SK-N-SH (cell line): ENCODE results near the gene CLDN14. TPM values are rescaled to one million over a fixed set of nuclear protein-coding genes. Genes with fewer than 3 reads are reported as not detected.

Experiments used
- CTCF ChIA-PET: fragments of 300-600, 350-600 bp; formaldehyde crosslinking; extraction: SDS; loops from one replicate; lab custom pipeline; 2021; lab: Yijun Ruan, JAX
- POLR2A ChIA-PET: fragments of 350-600 bp; sonication (Branson Sonifier 250); formaldehyde crosslinking; extraction: SDS; loops from one replicate; lab custom pipeline; 2020; ENCODE audit warnings: antibody characterized with exemption, inconsistent platforms; lab: Yijun Ruan, JAX
- DNase-seq: peaks from one replicate; pipeline ENCODE4 v3.0.0; 2012
- H2AFZ ChIP-seq: fragments of 200-600 bp; sonication (generic); 2 replicates; pipeline ENCODE4 v1.8.1; 2016; ENCODE audit warnings: antibody characterized with exemption, mild to moderate bottlenecking, low read depth
- H3F3A ChIP-seq: fragments of 200-600 bp; sonication (generic); replicated peaks from 2 replicates; pipeline ENCODE3; 2016; ENCODE audit warnings: antibody characterized with exemption, mild to moderate bottlenecking; ENCODE audit not compliant: insufficient read depth
- H3K27ac ChIP-seq, 2 experiments: fragments of 200-500 bp in 1 of 2; fragments of 200-600 bp in 1 of 2; sonication (Bioruptor generic) in 1 of 2; sonication (generic), shearing (Covaris generic) in 1 of 2; 2 replicates each; pipeline versions ENCODE4 v1.5.1 to v1.6.1; 2014 to 2016; ENCODE audit warnings: low read depth in 2 of 2, inconsistent platforms in 1 of 2, low read length in 1 of 2, mild to moderate bottlenecking in 1 of 2, mixed read lengths in 1 of 2
- H3K27me3 ChIP-seq: fragments of 200-600 bp; sonication (generic), shearing (Covaris generic); 2 replicates; pipeline ENCODE4 v1.6.1; 2016; ENCODE audit warnings: mixed run types; ENCODE audit not compliant: insufficient read depth
- H3K36me3 ChIP-seq, 2 experiments: fragments of 200-500 bp in 1 of 2; fragments of 200-600 bp in 1 of 2; sonication (Bioruptor generic) in 1 of 2; sonication (generic) in 1 of 2; replicated peaks in 1 of 2; 2 replicates each; pipeline versions ENCODE3 to v1.5.1; 2014 to 2016; ENCODE audit warnings: low read length in 1 of 2, mild to moderate bottlenecking in 1 of 2; ENCODE audit not compliant: insufficient read depth in 2 of 2, control insufficient read depth in 1 of 2
- H3K4me1 ChIP-seq, 2 experiments: fragments of 200-500 bp in 1 of 2; fragments of 200-600 bp in 1 of 2; sonication (Bioruptor generic) in 1 of 2; sonication (generic), shearing (Covaris generic) in 1 of 2; 2 replicates each; pipeline versions ENCODE4 v1.5.1 to v1.6.1; 2014 to 2016; ENCODE audit warnings: low read depth in 1 of 2, low read length in 1 of 2, mixed run types in 1 of 2; ENCODE audit not compliant: insufficient read depth in 2 of 2, control insufficient read depth in 1 of 2
- H3K4me2 ChIP-seq: fragments of 200-600 bp; sonication (generic), shearing (Covaris generic); 2 replicates; pipeline ENCODE4 v1.6.1; 2017; ENCODE audit warnings: mixed run types
- H3K4me3 ChIP-seq, 2 experiments: fragments of 200-500 bp in 1 of 2; fragments of 200-600 bp in 1 of 2; sonication (Bioruptor generic) in 1 of 2; sonication (generic), shearing (Covaris generic) in 1 of 2; 2 replicates each; pipeline versions ENCODE4 v1.5.1 to v1.8.1; 2014 to 2016; ENCODE audit warnings: low read depth in 2 of 2, inconsistent platforms in 1 of 2, low read length in 1 of 2, mild to moderate bottlenecking in 1 of 2, mixed read lengths in 1 of 2, moderate library complexity in 1 of 2
- H3K79me2 ChIP-seq: fragments of 200-600 bp; sonication (generic); 2 replicates; pipeline ENCODE4 v1.8.1; 2017; ENCODE audit warnings: mild to moderate bottlenecking; ENCODE audit not compliant: insufficient read depth
- H3K9ac ChIP-seq: fragments of 200-600 bp; sonication (generic); 2 replicates; pipeline ENCODE4 v1.6.1; 2017; ENCODE audit warnings: mixed run types
- H3K9me2 ChIP-seq: fragments of 200-600 bp; sonication (generic); 2 replicates; pipeline ENCODE4 v1.6.1; 2017; ENCODE audit warnings: mixed run types
- H3K9me3 ChIP-seq: fragments of 200-600 bp; sonication (generic); 2 replicates; pipeline ENCODE4 v1.6.1; 2017; ENCODE audit warnings: mixed run types, mild to moderate bottlenecking, moderate library complexity
- H4K20me1 ChIP-seq: fragments of 200-600 bp; sonication (generic); 2 replicates; pipeline ENCODE4 v1.6.1; 2017; ENCODE audit warnings: mild to moderate bottlenecking, mixed run types; ENCODE audit not compliant: insufficient read depth
- EP300 ChIP-seq, 2 experiments: IDR thresholded peaks; 2 replicates each; pipeline versions ENCODE4 v1.4.0 to v1.6.1; 2012; ENCODE audit warnings: borderline replicate concordance in 1 of 2, low read depth in 1 of 2, low read length in 1 of 2
- GATA2 ChIP-seq: sonication (generic); formaldehyde crosslinking; IDR thresholded peaks from 2 replicates; pipeline ENCODE4 v1.5.0; 2020; ENCODE audit warnings: mild to moderate bottlenecking, missing genetic modification reagents
- NRF1 ChIP-seq: IDR thresholded peaks from 2 replicates; pipeline ENCODE4 v1.6.1; 2012; ENCODE audit warnings: low read depth, mild to moderate bottlenecking, low read length
- RAD21 ChIP-seq: IDR thresholded peaks from 2 replicates; pipeline ENCODE4 v1.6.1; 2012; ENCODE audit warnings: mild to moderate bottlenecking, low read length
- RFX5 ChIP-seq: IDR thresholded peaks from 2 replicates; pipeline ENCODE4 v1.6.1; 2012; ENCODE audit warnings: mild to moderate bottlenecking, improper control_type of control experiment, low read length
- WGBS: methylation state at CpG from one replicate; pipeline ENCODE4 v1.1.6; 2017; ENCODE audit warnings: low lambda C conversion rate; 5-methylcytosine and 5-hydroxymethylcytosine counted together
- polyA plus RNA-seq, 3 experiments: library from polyadenylated mRNA; depleted of rRNA; stranded (reverse); fragments of >200 nt; gene quantifications; 2 replicates each; pipeline ENCODE4 v1.2.3, GENCODE V29; 2012
- TF ChIP-seq, protein P1 (sequence below): IDR thresholded peaks from 2 replicates; pipeline ENCODE4 v1.4.0; 2012; ENCODE audit warnings: low read depth
- TF ChIP-seq, protein P2 (sequence below): fragments of 150-350 bp; IDR thresholded peaks from 2 replicates; pipeline ENCODE4 v1.6.1; 2016; ENCODE audit warnings: mild to moderate bottlenecking, low read depth, low read length
- TF ChIP-seq, protein P3 (sequence below): IDR thresholded peaks from 2 replicates; pipeline ENCODE4 v1.4.0; 2012; ENCODE audit warnings: low read depth, borderline replicate concordance

CLDN14 gene
- polyA plus RNA-seq, 1 of the 3 experiments (the other 2 are of a cell fraction), result not detected

DNA sequence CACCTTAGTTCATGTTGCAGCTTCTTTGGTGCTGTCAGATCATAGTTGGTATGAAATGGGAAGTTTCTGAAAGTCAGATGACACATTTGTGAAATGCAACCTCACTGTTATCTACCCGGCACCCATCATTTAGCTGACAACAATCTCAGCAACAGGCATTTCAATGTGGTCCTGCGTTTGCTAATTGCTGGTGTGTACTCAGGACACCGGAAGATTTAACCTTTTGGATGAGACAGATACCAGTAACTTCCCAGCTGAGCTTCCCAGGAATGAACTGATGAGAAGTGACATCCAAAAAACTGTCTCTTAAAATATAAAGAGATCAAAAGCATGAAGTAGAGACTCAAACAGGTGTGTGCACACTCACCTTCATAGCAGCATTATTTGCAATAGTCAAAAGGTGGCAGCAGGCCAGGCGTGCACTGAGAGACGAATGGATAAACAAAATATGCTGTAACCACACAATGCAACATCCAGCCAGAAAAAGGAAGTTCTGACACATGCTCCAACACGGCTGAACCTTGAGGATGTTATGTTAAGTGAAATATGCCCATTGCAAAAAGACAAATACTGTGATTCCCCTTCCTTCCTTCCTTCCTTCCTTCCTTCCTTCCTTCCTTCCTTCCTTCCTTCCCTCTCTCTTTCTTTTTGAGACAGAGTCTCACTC, 7.9 kb upstream of the CLDN14 start:
- no peaks in the 10 kb centered on the region for H3K27me3 ChIP-seq
- POLR2A ChIA-PET, result no interaction called here
- H3K4me1 ChIP-seq, result peaks cover 0 to 5% of the 10 kb centered on the region in 2 experiments; a peak in 1 of 4 replicates
- no peak overlapping the region for H2AFZ ChIP-seq
- no peaks in the 10 kb centered on the region for H3F3A ChIP-seq
- no peaks in the 10 kb centered on the region for H3K79me2 ChIP-seq
- no peaks in the 10 kb centered on the region for H3K36me3 ChIP-seq
- 63% methylated on average over 6 of the region's 6 CpGs for WGBS
- CTCF ChIA-PET, result interaction anchor here (4.8 kb wide), 1 partner anchor 17 kb away, joined by 28 read pairs; no protein-coding TSS in a partner anchor
- H3K9me3 ChIP-seq, result no peaks in the 10 kb centered on the region
- H3K9me2 ChIP-seq, result no peaks in the 10 kb centered on the region
- H3K4me2 ChIP-seq, result no peak overlapping the region
- TF ChIP-seq, protein P1, sequence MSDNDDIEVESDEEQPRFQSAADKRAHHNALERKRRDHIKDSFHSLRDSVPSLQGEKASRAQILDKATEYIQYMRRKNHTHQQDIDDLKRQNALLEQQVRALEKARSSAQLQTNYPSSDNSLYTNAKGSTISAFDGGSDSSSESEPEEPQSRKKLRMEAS, result no peak
- TF ChIP-seq RAD21 (no peak), RFX5 (no peak), EP300 (IDR thresholded peaks at IDR 0.05; ENCODE audit: borderline replicate concordance in 1 of 2, low read depth in 1 of 2, low read length in 1 of 2) (no peak)
- TF ChIP-seq, protein P2, sequence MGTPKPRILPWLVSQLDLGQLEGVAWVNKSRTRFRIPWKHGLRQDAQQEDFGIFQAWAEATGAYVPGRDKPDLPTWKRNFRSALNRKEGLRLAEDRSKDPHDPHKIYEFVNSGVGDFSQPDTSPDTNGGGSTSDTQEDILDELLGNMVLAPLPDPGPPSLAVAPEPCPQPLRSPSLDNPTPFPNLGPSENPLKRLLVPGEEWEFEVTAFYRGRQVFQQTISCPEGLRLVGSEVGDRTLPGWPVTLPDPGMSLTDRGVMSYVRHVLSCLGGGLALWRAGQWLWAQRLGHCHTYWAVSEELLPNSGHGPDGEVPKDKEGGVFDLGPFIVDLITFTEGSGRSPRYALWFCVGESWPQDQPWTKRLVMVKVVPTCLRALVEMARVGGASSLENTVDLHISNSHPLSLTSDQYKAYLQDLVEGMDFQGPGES, result no peak
- H3K27ac ChIP-seq, result no peak overlapping the region
- no peak overlapping the region for H3K4me3 ChIP-seq
- DNase-seq, result no peak
- H4K20me1 ChIP-seq, result no peaks in the 10 kb centered on the region
- no peak overlapping the region for H3K9ac ChIP-seq

DNA sequence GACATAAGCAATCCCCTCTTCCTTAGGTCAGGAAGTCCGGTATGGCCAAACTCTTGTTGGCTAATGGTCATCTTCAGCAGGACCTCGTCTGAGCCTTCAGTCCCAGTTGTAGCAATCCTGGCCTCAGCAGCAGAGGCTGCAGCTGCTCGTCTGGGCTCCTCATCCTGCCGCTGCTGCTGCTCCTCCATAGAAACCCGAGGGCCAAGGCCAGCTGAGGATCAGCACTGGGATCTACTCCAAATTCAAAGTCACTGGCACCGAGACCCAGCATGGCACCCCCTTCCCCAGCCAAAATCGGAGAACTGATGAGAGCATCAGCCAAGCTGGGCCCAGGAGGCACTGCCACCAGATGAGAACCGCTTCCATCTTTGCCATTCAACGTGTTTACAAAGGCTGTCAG, 6.3 kb upstream of the CLDN14 start:
- H3K79me2 ChIP-seq, result no peaks in the 10 kb centered on the region
- no peak for TF ChIP-seq GATA2 (CRISPR knock-in tag)
- TF ChIP-seq, protein P3, sequence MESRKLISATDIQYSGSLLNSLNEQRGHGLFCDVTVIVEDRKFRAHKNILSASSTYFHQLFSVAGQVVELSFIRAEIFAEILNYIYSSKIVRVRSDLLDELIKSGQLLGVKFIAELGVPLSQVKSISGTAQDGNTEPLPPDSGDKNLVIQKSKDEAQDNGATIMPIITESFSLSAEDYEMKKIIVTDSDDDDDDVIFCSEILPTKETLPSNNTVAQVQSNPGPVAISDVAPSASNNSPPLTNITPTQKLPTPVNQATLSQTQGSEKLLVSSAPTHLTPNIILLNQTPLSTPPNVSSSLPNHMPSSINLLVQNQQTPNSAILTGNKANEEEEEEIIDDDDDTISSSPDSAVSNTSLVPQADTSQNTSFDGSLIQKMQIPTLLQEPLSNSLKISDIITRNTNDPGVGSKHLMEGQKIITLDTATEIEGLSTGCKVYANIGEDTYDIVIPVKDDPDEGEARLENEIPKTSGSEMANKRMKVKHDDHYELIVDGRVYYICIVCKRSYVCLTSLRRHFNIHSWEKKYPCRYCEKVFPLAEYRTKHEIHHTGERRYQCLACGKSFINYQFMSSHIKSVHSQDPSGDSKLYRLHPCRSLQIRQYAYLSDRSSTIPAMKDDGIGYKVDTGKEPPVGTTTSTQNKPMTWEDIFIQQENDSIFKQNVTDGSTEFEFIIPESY, result no peak
- no peak for TF ChIP-seq NRF1
- TF ChIP-seq, all 33 proteins: peak for 0
- H3K9me2 ChIP-seq, result no peaks in the 10 kb centered on the region
- no peaks in the 10 kb centered on the region for H3K27me3 ChIP-seq
- H3F3A ChIP-seq, result no peaks in the 10 kb centered on the region
- WGBS, result 72% methylated on average over 4 of the region's 9 CpGs
- H4K20me1 ChIP-seq, result no peaks in the 10 kb centered on the region
- ChIA-PET POLR2A (no interaction called here), CTCF (interaction anchor here (1.0 kb wide), 1 partner anchor 144 kb away, joined by 3 read pairs; no protein-coding TSS in a partner anchor)
- no peak overlapping the region for H3K4me3 ChIP-seq
- no peak overlapping the region for H3K27ac ChIP-seq
- H3K4me2 ChIP-seq, result no peak overlapping the region
- H3K4me1 ChIP-seq, result peaks cover 0 to 5% of the 10 kb centered on the region in 2 experiments; a peak in 1 of 4 replicates
- no peak overlapping the region for H2AFZ ChIP-seq
- H3K9me3 ChIP-seq, result no peaks in the 10 kb centered on the region
- DNase-seq, result no peak
- no peaks in the 10 kb centered on the region for H3K36me3 ChIP-seq
- H3K9ac ChIP-seq, result no peak overlapping the region
